Left lobe of liver (tissue), 2 donors: ENCODE results near the gene URAD. TPM values are rescaled to one million over a fixed set of nuclear protein-coding genes. Genes with fewer than 3 reads are reported as not detected.
"Not testable (repeated sequence)": the region's sequence is repeated elsewhere in the genome, so short reads cannot be mapped to it uniquely, and the experiment has no call there.

Source experiments
- ATAC-seq: fragments of 200-7000 bp; cut with Tn5 transposase; one replicate; pipeline ENCODE4 v1.9.1; 2020; ENCODE audit warnings: mild to moderate bottlenecking, moderate library complexity
- DNase-seq: peaks from one replicate; pipeline ENCODE4 v3.0.0-alpha.2; 2020; ENCODE audit warnings: low spot score
- total RNA-seq: library from RNA; stranded (reverse); gene quantifications from one replicate; pipeline ENCODE4 v1.2.1, GENCODE V29; 2021
- donor health status: DM: no; HTN: no; CAD: no; lungs with moderate emphysema.
- donor health status: DM: no; HTN: yes; CAD: no.

Gene URAD, protein sequence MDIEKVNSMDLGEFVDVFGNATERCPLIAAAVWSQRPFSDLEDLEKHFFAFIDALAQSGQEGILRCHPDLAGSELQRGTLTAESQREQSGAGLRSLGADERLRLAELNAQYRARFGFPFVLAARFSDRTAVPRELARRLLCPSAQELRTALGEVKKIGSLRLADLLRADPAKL
- total RNA-seq = not detected

DNA sequence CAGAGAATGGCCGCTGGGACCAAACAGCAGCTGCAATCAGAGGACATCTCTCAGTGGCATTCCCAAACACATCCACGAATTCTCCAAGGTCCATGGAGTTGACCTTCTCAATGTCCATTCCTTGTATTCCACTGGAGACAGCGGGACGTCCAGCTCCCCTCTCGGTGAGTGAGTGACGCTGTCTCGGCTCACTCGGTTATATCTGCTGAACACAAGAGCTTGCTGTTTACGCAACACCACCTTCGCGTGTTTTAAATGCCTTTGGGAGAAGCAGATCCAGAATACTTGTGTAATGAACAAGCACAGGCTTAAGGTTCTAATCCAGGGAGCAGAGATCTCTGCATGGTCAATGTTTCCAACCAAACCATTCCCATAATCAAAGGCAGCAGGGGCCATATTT, at the start of gene URAD:
URAD (minus strand) TSS at position 174 of the 400 bp plus-strand sequence; CDS start at position 118, 56 bp downstream.
- DNase-seq (no peak), ATAC-seq (no peak)

DNA sequence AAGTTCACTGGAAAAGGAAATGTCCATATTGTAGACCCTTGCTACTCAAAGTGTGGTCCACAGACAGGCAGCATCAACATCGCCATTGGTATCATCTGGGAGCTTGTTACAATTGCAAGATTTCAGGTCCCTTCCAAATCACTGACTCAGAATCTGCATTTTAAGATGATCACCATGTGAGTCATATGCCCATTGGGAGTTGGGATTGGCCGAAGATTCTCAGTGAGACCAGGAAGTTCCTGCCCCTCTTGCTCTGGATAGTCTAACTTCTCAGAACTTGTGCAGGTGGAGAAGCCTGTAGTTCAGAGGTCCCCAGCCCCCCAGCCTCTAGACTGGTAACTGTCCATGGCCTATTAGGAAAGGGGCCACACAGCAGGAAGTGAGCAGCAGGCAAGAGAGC, 48.9 kb upstream of the URAD start:
- DNase-seq = no peak
- no peak for ATAC-seq

DNA sequence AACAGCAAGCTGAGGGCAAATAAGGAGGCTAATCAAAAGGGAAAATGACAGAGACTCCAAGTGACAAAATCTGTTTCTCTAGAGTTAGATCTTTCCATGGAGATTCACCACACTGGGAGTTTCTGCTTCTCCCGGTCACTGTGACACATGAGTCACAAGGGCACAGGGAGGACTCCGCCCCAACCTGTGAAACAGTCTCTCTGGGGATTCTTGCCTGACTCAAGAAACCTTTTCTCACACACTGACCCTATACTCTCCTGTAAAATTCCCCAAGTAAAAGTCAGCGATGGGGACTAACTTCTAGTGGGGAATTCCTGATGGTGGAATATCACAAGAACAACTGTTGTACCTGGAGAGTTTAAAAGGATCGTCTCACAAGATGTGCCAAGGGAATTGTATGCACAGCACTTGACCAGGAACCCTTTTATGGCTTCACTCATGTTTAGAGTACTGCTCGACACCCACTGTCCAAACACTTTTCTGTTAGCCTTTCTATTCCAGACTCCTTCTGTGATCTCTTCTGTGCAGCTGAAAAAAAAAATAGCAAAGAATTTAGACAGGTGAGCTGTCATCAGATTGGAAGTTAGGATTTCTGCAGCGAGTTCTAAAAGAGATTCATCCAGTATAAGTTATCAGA, 46.8 kb upstream of the URAD start:
- DNase-seq (no peak), ATAC-seq (no peak)

DNA sequence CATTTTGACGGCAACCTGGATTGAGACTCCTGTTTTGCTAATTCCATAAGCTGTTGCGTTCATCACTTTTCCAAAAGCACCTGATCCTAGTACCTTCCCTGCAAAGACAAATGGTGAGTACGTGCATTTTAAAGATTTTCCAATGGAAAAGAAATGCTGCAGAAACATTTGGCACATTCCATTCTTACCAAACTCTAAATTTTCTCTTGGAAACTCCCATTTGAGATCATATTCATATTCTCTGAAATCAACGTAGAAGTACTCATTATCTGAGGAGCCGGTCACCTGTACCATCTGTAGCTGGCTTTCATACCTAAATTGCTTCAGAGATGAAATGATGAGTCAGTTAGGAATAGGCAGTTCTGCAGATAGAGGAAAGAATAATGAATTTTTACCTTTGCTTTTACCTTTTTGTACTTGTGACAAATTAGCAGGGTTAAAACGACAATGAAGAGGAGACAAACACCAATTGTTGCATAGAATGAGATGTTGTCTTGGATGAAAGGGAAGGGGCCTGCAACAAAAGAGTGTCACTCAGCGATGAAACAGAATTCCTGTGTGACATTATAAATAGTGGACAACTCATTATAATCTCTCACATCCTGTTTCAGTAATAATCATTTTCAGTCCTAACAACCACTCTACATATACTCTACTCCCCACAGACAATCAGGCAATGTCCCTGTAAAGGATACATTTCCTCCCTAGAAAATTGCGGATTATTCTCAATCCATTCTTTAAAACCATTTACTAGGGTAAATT, 45.6 kb upstream of the URAD start:
- DNase-seq = no peak
- no peak for ATAC-seq

DNA sequence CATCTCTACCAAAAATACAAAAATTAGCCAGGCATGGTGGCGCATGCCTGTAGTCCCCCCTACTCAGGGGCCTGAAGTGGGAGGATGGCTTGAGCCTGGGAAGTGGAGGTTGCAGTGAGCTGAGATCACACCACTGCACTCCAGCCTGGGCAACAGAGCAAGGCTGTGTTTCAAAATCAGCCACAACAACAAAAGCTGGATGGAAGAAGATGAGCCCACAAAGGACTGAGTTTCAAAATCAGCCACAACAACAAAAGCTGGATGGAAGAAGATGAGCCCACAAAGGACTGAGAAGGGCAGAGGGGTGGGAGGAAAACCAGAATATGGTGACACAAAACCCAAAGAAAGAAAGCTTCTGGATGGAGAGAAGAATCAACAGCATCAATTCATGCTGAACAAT, 43.9 kb upstream of the URAD start:
- not testable (repeated sequence) for DNase-seq, ATAC-seq

DNA sequence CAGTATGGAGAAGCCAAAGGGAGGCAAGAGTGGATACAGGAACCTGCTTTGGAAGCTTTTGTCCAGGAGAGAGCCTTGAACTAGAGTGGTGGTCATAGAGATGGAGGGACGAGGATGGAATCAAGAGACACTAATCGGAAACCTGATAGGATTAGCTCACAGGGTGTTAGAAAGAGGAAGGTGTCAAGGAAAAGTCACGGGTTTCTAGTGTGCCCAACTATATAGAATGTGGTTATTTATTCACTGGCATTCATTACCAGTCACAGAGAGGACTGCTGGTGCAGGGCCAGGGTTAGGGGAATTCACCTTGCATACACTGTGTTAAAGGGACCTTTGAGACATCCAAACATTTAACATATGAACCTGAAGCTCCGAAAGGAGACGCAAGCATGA, 43.4 kb upstream of the URAD start:
- ATAC-seq (no peak), DNase-seq (no peak)

DNA sequence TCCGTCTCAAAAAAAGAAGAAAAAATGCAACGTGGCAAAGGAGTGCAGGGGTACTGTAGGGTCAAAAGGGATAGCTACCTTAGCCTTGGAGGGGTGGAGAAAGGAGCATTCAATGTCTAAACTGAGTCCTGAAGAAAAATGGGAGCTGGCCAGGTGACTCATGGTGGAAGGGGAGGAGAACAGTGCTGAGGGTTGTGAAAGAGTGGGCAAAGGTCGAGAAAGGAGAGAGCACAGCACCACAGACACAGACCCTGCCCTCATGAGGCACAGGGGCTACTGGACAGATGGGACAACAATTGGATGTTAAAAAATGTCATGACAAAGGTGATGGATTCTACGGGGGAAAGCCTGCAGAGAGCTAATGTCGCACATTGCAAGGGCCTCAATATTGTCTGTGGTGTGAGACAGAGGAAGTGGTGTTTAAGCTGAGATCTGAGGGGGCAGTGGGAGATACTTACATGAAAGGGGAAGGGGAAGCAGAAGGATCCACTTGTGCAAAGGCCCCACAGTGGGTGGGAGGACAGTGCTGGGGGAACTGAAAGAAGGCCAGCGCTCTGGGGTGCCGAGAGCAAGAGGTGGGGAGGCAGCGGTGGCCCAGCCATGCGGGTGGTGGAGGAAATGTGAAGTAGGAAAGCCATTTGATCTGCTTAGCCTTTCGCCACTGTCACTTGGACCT, 42.9 kb upstream of the URAD start:
- ATAC-seq = peak; percentile 58
- no peak for DNase-seq

DNA sequence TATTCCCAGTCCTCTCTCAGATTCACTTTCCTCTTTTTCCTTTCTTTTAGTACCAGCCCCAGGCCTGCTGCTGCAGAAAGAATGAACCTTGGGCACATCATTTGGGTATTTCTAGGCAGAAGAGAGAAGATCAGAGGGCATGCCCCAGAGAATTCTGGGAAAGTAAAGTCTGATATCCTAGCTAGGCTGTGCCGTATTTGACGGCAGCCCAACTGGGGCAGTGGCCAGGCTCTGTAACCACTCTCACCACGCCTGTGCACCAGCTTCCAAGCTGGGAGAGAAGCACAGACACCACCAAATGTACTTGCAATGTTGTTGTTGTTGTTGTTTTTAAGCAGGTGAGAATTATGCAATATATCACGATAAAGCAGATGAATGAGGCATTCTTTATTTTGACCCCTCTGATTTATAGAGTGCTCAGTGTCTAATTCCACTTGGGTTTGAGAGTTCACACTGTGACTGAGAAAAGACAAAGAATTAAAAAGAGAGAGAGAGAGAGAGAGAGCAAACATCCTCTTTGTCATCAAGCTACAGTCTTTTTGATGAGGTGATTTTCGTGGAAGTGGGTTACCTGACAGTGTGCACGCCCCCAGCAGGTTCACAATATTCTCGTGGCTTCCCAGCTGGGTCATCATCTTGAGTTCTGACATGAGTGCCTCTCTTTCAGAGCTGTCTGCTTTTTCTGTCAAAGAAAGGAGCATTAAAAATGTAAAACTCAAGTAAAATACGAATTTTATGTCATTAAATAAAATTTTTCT, 39.3 kb upstream of the URAD start:
- no peak for DNase-seq
- ATAC-seq = no peak

DNA sequence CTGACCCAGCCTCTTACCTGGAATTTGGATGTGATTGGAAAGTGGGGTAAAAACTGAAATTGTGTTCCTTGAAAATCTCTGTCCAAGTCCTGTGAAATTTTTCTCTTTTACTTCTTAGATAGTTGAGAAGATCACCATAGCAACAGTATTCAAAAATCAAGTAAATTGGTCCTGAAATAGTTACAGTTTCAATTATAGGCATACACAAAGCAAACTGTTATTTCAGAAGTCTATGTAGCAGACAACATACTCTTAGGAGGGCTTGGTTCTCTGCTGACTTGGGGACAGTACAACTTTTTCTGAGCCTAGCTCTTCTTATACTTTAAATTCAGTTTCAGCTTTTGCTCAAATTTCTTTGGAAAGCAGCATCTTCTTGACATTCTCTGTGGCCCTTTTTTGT, 38.6 kb upstream of the URAD start:
- no peak for ATAC-seq
- DNase-seq = no peak

DNA sequence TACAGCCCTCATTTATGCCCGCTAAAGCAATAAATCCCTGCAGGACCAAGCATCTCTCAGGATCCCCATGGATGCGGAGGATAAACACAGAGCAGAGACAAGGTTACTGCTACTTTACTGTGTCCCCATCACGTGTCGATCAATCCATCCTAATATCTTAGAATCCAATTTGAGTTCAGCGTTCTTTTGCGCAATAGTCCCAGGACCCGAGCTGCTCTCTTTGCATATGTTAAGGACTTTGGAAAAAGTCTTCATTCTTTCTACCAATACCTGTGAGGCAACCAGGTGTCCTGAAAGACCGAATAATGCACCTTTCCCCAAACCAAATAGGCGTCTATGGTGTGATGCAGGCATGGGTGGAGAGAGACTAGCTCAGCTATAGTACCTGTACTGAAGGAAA, 38.0 kb upstream of the URAD start:
- ATAC-seq = no peak
- DNase-seq = no peak

DNA sequence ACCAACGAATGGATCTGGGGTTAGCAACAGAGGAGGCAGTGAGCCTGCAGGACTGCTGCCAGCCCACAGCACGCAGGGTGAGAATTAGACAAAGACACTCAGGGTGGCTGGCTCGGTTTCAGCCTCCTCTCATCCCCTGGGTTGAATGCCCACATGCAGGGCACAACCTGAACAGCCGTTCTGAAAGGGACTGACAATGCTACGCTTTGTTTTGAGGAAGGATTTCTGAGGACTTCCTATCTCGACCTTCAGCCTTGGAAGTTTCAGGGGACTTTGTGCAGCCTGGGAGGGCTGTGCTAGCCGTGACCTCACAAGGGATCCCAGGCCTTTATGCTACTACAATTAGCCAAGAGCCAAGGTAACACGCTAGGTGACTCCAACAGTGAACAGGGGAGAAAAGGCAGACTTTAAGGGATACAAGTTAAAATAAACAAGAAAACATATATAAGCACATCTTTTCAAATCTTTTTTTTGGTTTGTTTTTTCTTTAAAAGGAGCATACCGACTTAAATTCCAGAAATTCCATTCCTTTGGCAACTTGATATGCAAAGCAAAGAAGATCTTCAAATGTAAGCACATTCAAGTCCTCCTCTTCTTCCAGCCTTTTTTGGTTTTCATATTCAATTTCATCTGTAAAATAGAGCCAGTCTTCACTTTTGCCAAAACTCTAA, 34.5 kb upstream of the URAD start:
- ATAC-seq = no peak
- no peak for DNase-seq

DNA sequence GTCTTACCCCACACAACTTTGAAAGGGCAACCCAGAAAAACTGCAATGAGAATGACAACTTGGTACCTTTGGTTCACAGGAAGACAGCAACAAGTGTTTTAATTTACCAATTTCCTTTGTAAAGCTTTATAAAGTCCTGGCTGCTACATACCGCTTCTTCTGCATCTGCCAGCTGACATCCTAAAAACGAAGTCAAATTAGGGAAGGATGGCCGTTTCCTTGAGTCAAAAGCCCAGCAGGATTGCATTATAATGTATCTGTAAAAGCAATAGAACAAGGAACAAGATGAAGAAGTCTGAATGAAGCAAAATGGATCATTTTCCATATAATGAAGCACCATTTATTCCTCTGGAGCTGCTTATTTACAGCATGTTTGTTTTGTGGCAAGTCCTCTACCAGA, 25.8 kb upstream of the URAD start:
- DNase-seq = no peak

DNA sequence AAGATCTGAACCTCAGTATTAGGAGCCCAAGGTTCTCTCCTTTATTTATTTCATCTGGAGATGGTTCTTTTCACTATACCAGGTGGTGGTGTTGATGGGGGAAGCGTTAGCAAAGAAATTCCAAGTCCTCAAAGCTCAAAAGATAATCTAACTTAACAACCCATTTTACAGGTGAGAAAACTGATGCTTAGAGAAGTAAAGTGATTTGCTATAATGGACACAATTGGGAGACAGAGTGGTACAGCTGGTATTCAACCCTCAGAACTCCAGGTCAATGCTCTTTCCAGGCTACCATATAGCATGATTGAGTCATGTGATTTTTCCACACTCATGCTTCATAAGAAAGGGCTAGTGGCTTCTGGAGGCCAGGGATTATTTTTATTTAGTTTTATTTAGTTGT, 25.0 kb upstream of the URAD start:
- ATAC-seq = no peak

More for the DNA sequence above, 25.8 kb upstream of the URAD start:
- ATAC-seq = no peak

DNA sequence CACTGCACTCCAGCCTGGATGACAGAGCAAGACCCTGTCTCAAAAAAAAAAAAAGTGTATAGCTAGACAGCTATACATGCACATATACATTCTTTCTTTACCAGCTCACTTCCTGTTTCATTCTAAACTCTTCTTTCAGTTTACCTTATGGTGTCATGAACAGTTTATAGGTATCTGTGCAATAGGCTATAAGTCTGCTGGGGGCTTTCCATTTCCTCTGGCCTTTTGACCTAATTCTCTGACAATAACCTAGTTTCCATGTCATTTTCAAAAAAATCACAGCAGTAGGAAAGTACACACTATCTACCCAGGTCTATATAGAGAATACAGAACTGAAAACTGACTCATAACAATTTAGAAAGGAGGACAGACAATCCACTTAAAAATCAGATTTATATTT, 24.4 kb upstream of the URAD start:
- DNase-seq = no peak

More for the DNA sequence above, 25.0 kb upstream of the URAD start:
- no peak for DNase-seq

DNA sequence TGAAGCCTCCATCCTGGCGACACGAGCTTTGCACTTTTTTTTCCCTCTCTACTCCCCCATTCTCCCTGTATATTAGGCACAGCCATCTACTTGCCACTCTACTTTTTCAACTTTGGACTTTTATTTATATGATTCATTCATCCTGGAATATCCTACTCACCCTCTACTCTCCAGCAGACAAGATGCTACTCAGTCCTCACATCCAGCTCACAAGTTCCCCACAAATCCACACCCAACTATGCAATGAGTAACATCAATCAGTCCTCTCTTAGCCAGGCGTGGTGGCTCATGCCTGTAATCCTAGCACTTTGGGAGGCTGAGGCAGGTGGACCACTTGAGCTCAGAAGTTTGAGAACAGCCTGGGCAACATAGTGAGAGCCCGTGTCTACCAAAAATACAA, 23.9 kb upstream of the URAD start:
- ATAC-seq (no peak), DNase-seq (no peak)

More for the DNA sequence above, 24.4 kb upstream of the URAD start:
- no peak for ATAC-seq

DNA sequence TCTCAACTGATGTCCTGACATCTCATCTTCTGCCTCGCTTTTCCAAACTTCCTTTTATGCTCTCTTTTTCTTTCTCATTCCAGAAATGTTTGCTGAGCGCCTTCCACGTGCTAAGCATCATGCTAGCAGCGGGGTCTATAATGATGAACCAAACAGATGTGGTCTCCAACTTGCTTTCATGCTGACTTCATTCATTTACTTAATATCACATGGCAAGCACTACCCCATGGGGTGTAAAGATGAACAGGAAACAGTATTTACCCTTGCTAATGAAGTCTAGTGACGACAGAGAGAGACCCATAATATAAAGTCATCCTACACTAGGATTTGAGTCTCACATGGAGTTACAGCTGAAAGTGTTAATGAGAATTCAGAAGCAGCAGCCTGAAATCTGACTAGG, 21.6 kb upstream of the URAD start:
- ATAC-seq (no peak), DNase-seq (no peak)

DNA sequence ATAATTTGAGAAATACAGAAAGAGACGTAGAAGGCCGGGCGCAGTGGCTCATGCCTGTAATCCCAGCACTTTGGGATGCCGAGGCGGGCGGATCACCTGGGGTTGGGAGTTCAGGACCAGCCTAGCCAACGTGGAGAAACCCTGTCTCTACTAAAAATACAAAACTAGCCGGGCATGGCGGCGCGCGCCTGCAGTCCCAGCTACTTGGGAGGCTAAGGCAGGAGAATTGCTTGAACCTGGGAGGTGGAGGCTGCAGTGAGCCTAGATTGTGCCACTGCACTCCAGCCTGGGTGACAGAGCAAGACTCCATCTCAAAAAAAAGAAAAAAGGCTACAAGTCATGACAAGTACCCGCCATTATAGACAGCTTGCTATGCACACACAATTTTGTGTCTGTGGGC, 16.5 kb upstream of the URAD start:
- not testable (repeated sequence) for ATAC-seq, DNase-seq

DNA sequence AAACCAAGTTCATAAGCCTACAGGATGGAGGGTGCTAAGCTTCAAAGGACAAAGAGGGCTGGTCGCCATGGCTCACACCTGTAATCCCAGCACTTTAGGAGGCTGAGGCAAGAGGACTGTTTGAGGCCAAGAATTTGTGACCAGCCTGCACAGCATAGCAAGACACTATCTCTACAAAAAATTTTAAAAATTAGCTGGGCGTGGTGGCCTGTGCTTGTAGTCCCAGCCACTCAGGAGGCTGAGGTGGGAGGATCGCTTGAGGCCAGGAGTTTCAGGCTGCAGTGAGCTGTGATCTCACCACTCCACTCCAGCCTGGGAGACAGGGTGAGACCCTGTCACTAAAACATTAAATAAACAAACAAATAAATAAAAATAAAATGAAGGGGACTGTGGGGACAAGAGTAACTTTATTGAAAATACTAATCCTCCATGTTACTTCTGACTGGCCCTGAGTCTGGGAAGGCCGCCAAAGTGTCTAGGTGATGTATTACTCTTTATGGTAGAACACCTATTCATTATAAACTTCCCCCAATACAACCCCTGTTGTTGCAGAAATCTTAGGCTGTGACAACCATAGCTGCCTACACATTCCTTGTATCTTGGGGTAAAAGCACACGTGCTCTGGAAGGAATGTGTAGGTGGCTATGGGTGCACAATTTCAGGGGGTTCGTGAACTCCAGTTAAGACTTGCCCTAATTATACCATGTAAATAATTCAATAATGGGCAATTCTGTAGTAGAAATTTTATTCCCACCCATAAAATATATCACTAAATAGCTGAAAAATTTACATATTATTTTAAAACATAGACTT, 14.6 kb upstream of the URAD start:
- ATAC-seq (no peak), DNase-seq (no peak)

DNA sequence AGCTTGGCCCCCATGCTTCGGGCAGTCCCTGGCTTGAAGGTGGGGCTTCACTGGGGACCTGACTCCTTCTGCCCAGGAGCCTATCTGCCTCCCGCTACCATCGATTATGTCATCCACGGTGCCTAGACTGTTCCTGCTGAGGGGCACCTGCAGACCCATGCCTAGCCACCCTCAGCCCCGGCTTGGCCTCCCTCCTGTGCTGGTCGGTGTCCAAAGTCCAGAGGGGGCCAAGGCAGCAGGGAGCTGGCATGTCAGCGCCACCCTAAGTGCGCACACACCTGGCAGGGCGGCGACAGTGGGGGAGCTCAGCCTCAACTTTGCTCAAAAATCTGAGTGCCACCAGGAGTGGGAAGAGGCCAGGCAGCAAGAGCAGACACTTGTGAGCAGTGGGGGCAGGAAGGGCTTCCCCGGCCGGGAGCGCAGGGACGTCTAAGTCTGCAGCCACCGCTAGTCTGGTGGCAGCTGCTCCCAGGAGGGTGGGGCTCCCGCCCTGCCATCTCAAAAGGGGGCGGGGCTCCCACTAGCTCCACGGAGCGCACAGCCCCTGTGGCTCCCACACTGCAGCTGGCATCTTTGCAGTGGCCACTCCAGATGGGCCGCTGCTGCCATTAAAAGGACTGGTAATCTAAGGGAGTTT, 13.5 kb upstream of the URAD start:
- DNase-seq = no peak
- no peak for ATAC-seq
